HepG2 (cell line): Measurements from ENCODE around the gene TSPYL4. TPM values are rescaled to one million over a fixed set of nuclear protein-coding genes. Genes with fewer than 3 reads are reported as not detected.

Source experiments
- ATAC-seq: fragments of 200-7000 bp; cut with Tn5 transposase; 3 replicates; pipeline ENCODE4 v1.9.1; 2020; ENCODE audit warnings: mild to moderate bottlenecking, moderate library complexity
- BruUV-seq: library from RNA; stranded (reverse); fragments of 400-500 nt; replicated peaks from 2 replicates; lab custom pipeline; 2021; lab: Mats Ljungman, UMichigan
- CTCF ChIA-PET: fragments of 300-600 bp; formaldehyde crosslinking; extraction: SDS; loops from one replicate; lab custom pipeline; 2021; ENCODE audit warnings: low total read pairs, inconsistent platforms, low intra/inter-chr PET ratio; lab: Yijun Ruan, JAX
- POLR2A ChIA-PET: fragments of 350-600 bp; sonication (Branson Sonifier 250); formaldehyde crosslinking; loops from one replicate; lab custom pipeline; 2020; ENCODE audit warnings: antibody characterized with exemption, inconsistent platforms; lab: Yijun Ruan, JAX
- DNase-seq: peaks from one replicate; pipeline ENCODE4 v3.0.0-alpha.2; 2015; ENCODE audit warnings: low spot score
- FAIRE-seq: peaks from 3 replicates; lab custom pipeline; 2011; peaks lifted over from hg19 to GRCh38; lab: Jason Lieb, UNC
- H2AFZ ChIP-seq: one replicate; pipeline ENCODE4 v1.6.1; 2011; ENCODE audit warnings: low read length, inconsistent platforms
- H3K27ac ChIP-seq: fragments of 300-600 bp; 3 replicates; pipeline ENCODE4 v1.8.0; 2011; ENCODE audit warnings: mixed run types, mild to moderate bottlenecking, mixed read lengths, low read length, inconsistent platforms; ENCODE audit not compliant: insufficient read depth; ENCODE audit errors: extremely low read length
- H3K27me3 ChIP-seq, 2 experiments: fragments of 200-600 bp in 1 of 2; 2 replicates in 1 of 2; 3 replicates in 1 of 2; pipeline versions ENCODE4 v1.6.0 to v1.8.0; 2011; ENCODE audit warnings: low read length in 2 of 2, mild to moderate bottlenecking in 2 of 2, moderate library complexity in 2 of 2, inconsistent platforms in 1 of 2; ENCODE audit not compliant: insufficient read depth in 2 of 2, control insufficient read depth in 1 of 2
- H3K36me3 ChIP-seq, 2 experiments: fragments of 200-600 bp in 1 of 2; replicated peaks in 1 of 2; 2 replicates in 1 of 2; 3 replicates in 1 of 2; pipeline versions ENCODE4 v1.5.1 to v1.8.0; 2011; ENCODE audit warnings: low read length in 2 of 2, inconsistent platforms in 1 of 2; ENCODE audit not compliant: insufficient read depth in 2 of 2, control insufficient read depth in 1 of 2
- H3K4me1 ChIP-seq: 2 replicates; pipeline ENCODE4 v1.5.1; 2012; ENCODE audit warnings: low read length, inconsistent platforms; ENCODE audit not compliant: insufficient read depth
- H3K4me2 ChIP-seq: 2 replicates; pipeline ENCODE4 v1.6.0; 2011; ENCODE audit warnings: low read depth, low read length, inconsistent platforms
- H3K4me3 ChIP-seq, 3 experiments: fragments of 200-600 bp in 1 of 3; sonication (generic), shearing (Covaris generic) in 1 of 3; replicated peaks in 1 of 3; 2 replicates each; pipeline ENCODE4 v1.5.1; 2011 to 2016; ENCODE audit warnings: low read length in 3 of 3, inconsistent platforms in 2 of 3, low read depth in 2 of 3, mild to moderate bottlenecking in 2 of 3, control low read depth in 1 of 3, mixed read lengths in 1 of 3; ENCODE audit not compliant: insufficient read depth in 1 of 3
- H3K79me2 ChIP-seq: one replicate; pipeline ENCODE4 v1.6.1; 2011; ENCODE audit warnings: low read length, inconsistent platforms; ENCODE audit not compliant: insufficient read depth
- H3K9ac ChIP-seq: 2 replicates; pipeline ENCODE4 v1.6.0; 2011; ENCODE audit warnings: mild to moderate bottlenecking, low read depth, low read length, inconsistent platforms; ENCODE audit not compliant: insufficient read depth
- H3K9me3 ChIP-seq: 2 replicates; pipeline ENCODE4 v1.5.1; 2012; ENCODE audit warnings: mild to moderate bottlenecking, low read length
- H4K20me1 ChIP-seq: 2 replicates; pipeline ENCODE4 v1.6.0; 2011; ENCODE audit warnings: inconsistent platforms, mild to moderate bottlenecking, low read length, moderate library complexity; ENCODE audit not compliant: insufficient read depth
- HMGXB4 ChIP-seq, 2 experiments: sonication (generic) in 1 of 2; formaldehyde crosslinking in 1 of 2; IDR thresholded peaks; 2 replicates each; pipeline versions ENCODE4 v1.4.0 to v1.6.1; 2018 to 2020; ENCODE audit warnings: missing genetic modification reagents in 2 of 2, borderline replicate concordance in 1 of 2, low read depth in 1 of 2, mild to moderate bottlenecking in 1 of 2, missing biosample characterization in 1 of 2
- IKZF4 ChIP-seq: sonication (generic); formaldehyde crosslinking; IDR thresholded peaks from 2 replicates; pipeline ENCODE4 v1.5.1; 2020; ENCODE audit warnings: borderline replicate concordance, mild to moderate bottlenecking, low read depth, missing genetic modification reagents; ENCODE audit errors: not compliant biosample characterization
- RBFOX2 ChIP-seq: fragments of 200-400 bp; formaldehyde crosslinking; IDR thresholded peaks from 2 replicates; pipeline ENCODE4 v1.6.1; 2017; ENCODE audit warnings: low read depth, mild to moderate bottlenecking, low read length
- ZBTB40 ChIP-seq, 2 experiments: fragments of 450-650 bp in 1 of 2; sonication (generic) in 1 of 2; formaldehyde crosslinking in 1 of 2; IDR thresholded peaks; 2 replicates each; pipeline versions ENCODE4 v1.6.1 to v1.8.0; 2016 to 2022; ENCODE audit warnings: antibody characterized with exemption in 1 of 2, mild to moderate bottlenecking in 1 of 2, missing genetic modification reagents in 1 of 2
- ZNF275 ChIP-seq: sonication (generic); formaldehyde crosslinking; IDR thresholded peaks from 2 replicates; pipeline ENCODE4 v1.8.0; 2022; ENCODE audit warnings: missing genetic modification reagents, mild to moderate bottlenecking, inconsistent platforms, borderline replicate concordance
- ZNF362 ChIP-seq: sonication (generic); formaldehyde crosslinking; IDR thresholded peaks from 2 replicates; pipeline ENCODE4 v1.4.0; 2020; ENCODE audit warnings: missing genetic modification reagents, mild to moderate bottlenecking, borderline replicate concordance
- ZNF589 ChIP-seq: sonication (generic); formaldehyde crosslinking; conservative IDR thresholded peaks from 2 replicates; pipeline ENCODE4 v1.8.0; 2022; ENCODE audit warnings: mild to moderate bottlenecking, moderate library complexity, missing genetic modification reagents
- WGBS: methylation state at CpG from one replicate; pipeline ENCODE4 v1.1.6; 2017; ENCODE audit warnings: low lambda C conversion rate; 5-methylcytosine and 5-hydroxymethylcytosine counted together
- in situ Hi-C: cut with HindIII; loops from 2 replicates; pipeline ENCODE4 v1.10.0; 2017; ENCODE audit warnings: low pct_unique_long_range_greater_than_20kb; ENCODE audit not compliant: extremely low pct_ligation_motif_present
- intact Hi-C: fragments of 100-400 bp; cut with micrococcal nuclease; formaldehyde crosslinking; loops from one replicate; pipeline ENCODE4 v1.10.0; 2022; ENCODE audit not compliant: unreplicated experiment
- polyA plus RNA-seq, 8 experiments: library from polyadenylated mRNA; depleted of rRNA in 3 of 8; stranded (reverse) in 7 of 8; unstranded in 1 of 8; fragments of >200 nt; fragmentation: Illumina TruSeq in 4 of 8; extraction: Trizol in 4 of 8; gene quantifications; 2 replicates each; pipeline versions ENCODE4 v1.2.1 to v1.2.3, GENCODE V29; 2011 to 2016; ENCODE audit warnings: low read depth in 4 of 8, missing spikeins in 1 of 8, mixed read lengths in 1 of 8; ENCODE audit not compliant: insufficient read depth in 1 of 8
- total RNA-seq, 5 experiments: library from RNA; depleted of rRNA; stranded (reverse); fragments of >200 nt; fragmentation: Illumina TruSeq; extraction: Trizol; gene quantifications; 2 replicates each; pipeline ENCODE4 v1.2.3, GENCODE V29; 2016; ENCODE audit warnings: low read depth in 1 of 5

TSPYL4 gene
- total and polyA plus RNA-seq, 2 of the 13 experiments (the other 11 are each of a cell fraction or from before 2014, with no cell fraction given): 18.0 to 19.7 TPM

- TF ChIP-seq ZNF362 (CRISPR knock-in tag) (peak; percentile 25; the same call in 1 of the 2 replicates), HMGXB4 (CRISPR knock-in tag; IDR thresholded peaks at IDR 0.05; ENCODE audit: borderline replicate concordance in 1 of 2, low read depth in 1 of 2) (0 out of 4 replicates have a peak, but pooled peaks of 1 of the 2 experiments have one; percentile 35), ZNF275 (CRISPR knock-in tag) (no peak), IKZF4 (no peak)
Measured at GRCh38 chr6:116217069-116217468, 36.8 kb downstream of the TSPYL4 start (continued).

- ChIA-PET POLR2A (interaction anchor here (1.2 kb wide), 1 partner anchor 38 kb away, joined by 3 read pairs; the partner anchor contains the start of gene TSPYL4), CTCF (no interaction called here)
- no TSS peak for BruUV-seq
- no peaks in the 10 kb centered on the region for H3K27me3 ChIP-seq
- no peak overlapping the region for H3K27ac ChIP-seq
- H3K4me2 ChIP-seq: no peak overlapping the region
- no peak overlapping the region for H3K4me3 ChIP-seq
- no peak overlapping the region for H2AFZ ChIP-seq
- DNase-seq (no peak), ATAC-seq (no peak), FAIRE-seq (no peak)
- 0 out of 2 replicates have a peak, but pooled peaks cover 3% of the 10 kb centered on the region for H4K20me1 ChIP-seq
- TF ChIP-seq RBFOX2 (no peak), ZBTB40 (IDR thresholded peaks at IDR 0.05) (no peak), ZBTB40 (CRISPR knock-in tag; IDR thresholded peaks at IDR 0.05) (no peak), ZNF589 (CRISPR knock-in tag) (no peak)
- in situ Hi-C loops: no loop called here
- H3K9ac ChIP-seq: no peak overlapping the region
- 90% methylated on average over 5 of the region's 5 CpGs for WGBS
- H3K4me1 ChIP-seq: peaks cover 11% of the 10 kb centered on the region
- peaks cover 0 to 1% of the 10 kb centered on the region in 2 experiments; a peak in 1 of 5 replicates for H3K36me3 ChIP-seq
- intact Hi-C loops: loop anchor here (10.0 kb wide), 1 partner anchor 101 kb away; no protein-coding TSS in a partner anchor
- no peaks in the 10 kb centered on the region for H3K79me2 ChIP-seq
- no peaks in the 10 kb centered on the region for H3K9me3 ChIP-seq
Measured at GRCh38 chr6:116215414-116215813, 38.5 kb downstream of the TSPYL4 start.
